Spinal cord (tissue), 10 donors: ENCODE results near the gene RAB4A. TPM values are rescaled to one million over a fixed set of nuclear protein-coding genes. Genes with fewer than 3 reads are reported as not detected.
"Not testable (repeated sequence)": the region's sequence is repeated elsewhere in the genome, so short reads cannot be mapped to it uniquely, and the experiment has no call there.

Experiments used
- DNase-seq, 6 donors: peaks; one replicate each; pipeline versions ENCODE4 v3.0.0 to v3.0.0-alpha.2; 2013 to 2015; ENCODE audit warnings: low spot score in 6 of 6, low read depth in 4 of 6
- H3K27ac ChIP-seq: one replicate; pipeline ENCODE4 v1.5.1; 2013; ENCODE audit warnings: low read depth, low read length, control low read depth
- H3K27me3 ChIP-seq: one replicate; pipeline ENCODE4 v1.6.1; 2013; ENCODE audit warnings: low read length; ENCODE audit not compliant: control insufficient read depth, insufficient read depth
- H3K36me3 ChIP-seq: one replicate; pipeline ENCODE4 v1.6.1; 2013; ENCODE audit warnings: low read length; ENCODE audit not compliant: control insufficient read depth, insufficient read depth
- H3K4me1 ChIP-seq: one replicate; pipeline ENCODE4 v1.6.1; 2013; ENCODE audit warnings: low read length; ENCODE audit not compliant: control insufficient read depth, insufficient read depth
- H3K4me3 ChIP-seq: one replicate; pipeline ENCODE4 v1.5.1; 2013; ENCODE audit warnings: low read depth, low read length, control low read depth
- H3K9me3 ChIP-seq: one replicate; pipeline ENCODE4 v1.6.1; 2013; ENCODE audit warnings: low read length; ENCODE audit not compliant: control insufficient read depth, insufficient read depth
- WGBS: methylation state at CpG from one replicate; pipeline ENCODE4 v1.1.5; 2013; ENCODE audit warnings: missing lambda C conversion rate; ENCODE audit not compliant: insufficient coverage; 5-methylcytosine and 5-hydroxymethylcytosine counted together
- polyA plus RNA-seq, 2 donors: library from polyadenylated mRNA; unstranded; fragments of 120-200 nt; gene quantifications; one replicate each; pipeline ENCODE4 v1.2.1, GENCODE V29; 2013; ENCODE audit not compliant: insufficient read length in 2 of 2
- total RNA-seq, 2 donors: library from RNA; depleted of rRNA in 1 of 2; stranded (reverse); fragments of 120-200 nt in 1 of 2; fragments of >200 nt in 1 of 2; gene quantifications; one replicate each; pipeline versions ENCODE4 v1.2.3 to v1.2.4, GENCODE V29; 2013 to 2014
- donor health status: healthy.

RAB4A gene
- total and polyA plus RNA-seq, 4 donors, result 42.6 to 82.2 (median 58.5) TPM

- H3K27ac ChIP-seq, result peak overlapping the region; percentile 35
- H3K9me3 ChIP-seq, result no peaks in the 10 kb centered on the region
- peak in 4 of 6 donors; percentile 26 to 72 (median 53) for DNase-seq
- H3K36me3 ChIP-seq, result no peaks in the 10 kb centered on the region
- no peaks in the 10 kb centered on the region for H3K27me3 ChIP-seq
- H3K4me3 ChIP-seq, result no peak overlapping the region
- WGBS, result 40% methylated on average over 1 of the region's 1 CpG
- no peaks in the 10 kb centered on the region for H3K4me1 ChIP-seq
Observed at GRCh38 chr1:229287267-229287666, 16.4 kb downstream of the RAB4A start.

- Histone ChIP-seq H3K36me3 (peaks cover 6% of the 10 kb centered on the region), H3K9me3 (no peaks in the 10 kb centered on the region), H3K4me3 (no peak overlapping the region), H3K27ac (no peak overlapping the region), H3K4me1 (no peaks in the 10 kb centered on the region), H3K27me3 (no peaks in the 10 kb centered on the region)
- no CpG with 5 or more reads among the region's 1 CpG for WGBS
- no peak for DNase-seq
Observed at GRCh38 chr1:229288516-229288915, 17.6 kb downstream of the RAB4A start.

- DNase-seq, H3K4me1 ChIP-seq, H3K27ac ChIP-seq, H3K27me3 ChIP-seq, H3K4me3 ChIP-seq, H3K9me3 ChIP-seq: not testable (repeated sequence)
- WGBS, result no CpG with 5 or more reads among the region's 4 CpGs
- H3K36me3 ChIP-seq, result peaks cover 23% of the 10 kb centered on the region
Observed at GRCh38 chr1:229291686-229292085, 20.8 kb downstream of the RAB4A start.

- peaks cover 23% of the 10 kb centered on the region for H3K36me3 ChIP-seq
Observed at GRCh38 chr1:229293528-229294204, 22.8 kb downstream of the RAB4A start.

GRCh38 chr1:229295745-229296144 is 24.8 kb downstream of the RAB4A start:
- no peaks in the 10 kb centered on the region for H3K9me3 ChIP-seq
- peaks cover 36% of the 10 kb centered on the region for H3K36me3 ChIP-seq
- no peak for DNase-seq
- H3K4me3 ChIP-seq, result no peak overlapping the region
- no peaks in the 10 kb centered on the region for H3K27me3 ChIP-seq
- WGBS, result no CpG with 5 or more reads among the region's 11 CpGs
- no peak overlapping the region for H3K27ac ChIP-seq
- no peaks in the 10 kb centered on the region for H3K4me1 ChIP-seq

More at GRCh38 chr1:229293528-229294204, 22.8 kb downstream of the RAB4A start:
- Histone ChIP-seq H3K4me1 (no peaks in the 10 kb centered on the region), H3K27me3 (no peaks in the 10 kb centered on the region), H3K9me3 (no peaks in the 10 kb centered on the region), H3K27ac (no peak overlapping the region), H3K4me3 (no peak overlapping the region)
- WGBS, result 86% methylated on average over 10 of the region's 10 CpGs
- DNase-seq, result no peak

GRCh38 chr1:229296541-229296941 is 25.6 kb downstream of the RAB4A start:
- H3K27ac ChIP-seq, result no peak overlapping the region
- 80% methylated on average over 3 of the region's 3 CpGs for WGBS

GRCh38 chr1:229297746-229298145 is 26.8 kb downstream of the RAB4A start:
- Histone ChIP-seq H3K27me3 (no peaks in the 10 kb centered on the region), H3K4me1 (no peaks in the 10 kb centered on the region), H3K4me3 (no peak overlapping the region), H3K36me3 (peaks cover 38% of the 10 kb centered on the region), H3K9me3 (no peaks in the 10 kb centered on the region), H3K27ac (no peak overlapping the region)
- no peak for DNase-seq
- no CpG with 5 or more reads among the region's 1 CpG for WGBS

More at GRCh38 chr1:229296541-229296941, 25.6 kb downstream of the RAB4A start:
- Histone ChIP-seq H3K4me1 (no peaks in the 10 kb centered on the region), H3K4me3 (no peak overlapping the region), H3K27me3 (no peaks in the 10 kb centered on the region), H3K9me3 (no peaks in the 10 kb centered on the region), H3K36me3 (peaks cover 36% of the 10 kb centered on the region)
- peak in 1 of 6 donors; percentile 20 for DNase-seq

- Histone ChIP-seq H3K27ac (no peak overlapping the region), H3K4me3 (no peak overlapping the region), H3K27me3 (no peaks in the 10 kb centered on the region), H3K9me3 (no peaks in the 10 kb centered on the region), H3K4me1 (no peaks in the 10 kb centered on the region), H3K36me3 (peaks cover 39% of the 10 kb centered on the region)
- no peak for DNase-seq
Observed at GRCh38 chr1:229298420-229298819, 27.5 kb downstream of the RAB4A start.

- Histone ChIP-seq H3K27me3 (no peaks in the 10 kb centered on the region), H3K9me3 (no peaks in the 10 kb centered on the region), H3K27ac (no peak overlapping the region), H3K36me3 (peaks cover 34% of the 10 kb centered on the region), H3K4me1 (no peaks in the 10 kb centered on the region), H3K4me3 (no peak overlapping the region)
- no peak for DNase-seq
- 60% methylated on average over 2 of the region's 5 CpGs for WGBS
Observed at GRCh38 chr1:229298887-229299503, 28.1 kb downstream of the RAB4A start.
